GM18907 (cell line): ENCODE measurements around the gene NXN.
"Not testable (repeated sequence)": the region's sequence is repeated elsewhere in the genome, so short reads cannot be mapped to it uniquely, and the experiment has no call there.

Experiments
- ATAC-seq: cut with Tn5 transposase; IDR thresholded peaks from one replicate; pipeline ENCODE4 v1.9.1; 2021; ENCODE audit warnings: mild to moderate bottlenecking, moderate library complexity; ENCODE audit not compliant: unreplicated experiment

Gene NXN

GRCh38 chr17:867896-868489, 111.6 kb downstream of the NXN start:
- ATAC-seq: no peak

DNA sequence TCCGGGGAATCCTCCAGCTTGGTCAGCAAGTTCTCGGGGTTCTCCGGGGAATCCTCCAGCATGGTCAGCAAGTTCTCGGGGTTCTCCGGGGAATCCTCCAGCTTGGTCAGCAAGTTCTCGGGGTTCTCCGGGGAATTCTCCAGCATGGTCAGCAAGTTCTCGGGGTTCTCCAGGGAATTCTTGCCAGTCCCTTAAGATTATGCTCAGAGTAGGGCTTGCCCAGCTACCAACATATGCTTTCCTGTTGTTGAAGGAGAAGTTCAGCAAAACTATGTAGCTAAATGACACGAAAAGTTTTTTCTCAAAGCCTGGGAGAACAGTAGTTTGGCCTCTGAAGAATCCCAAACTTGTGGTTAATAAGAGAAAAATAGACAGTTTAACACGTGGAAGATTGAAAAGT, 112.3 kb downstream of the NXN start:
- not testable (repeated sequence) for ATAC-seq

DNA sequence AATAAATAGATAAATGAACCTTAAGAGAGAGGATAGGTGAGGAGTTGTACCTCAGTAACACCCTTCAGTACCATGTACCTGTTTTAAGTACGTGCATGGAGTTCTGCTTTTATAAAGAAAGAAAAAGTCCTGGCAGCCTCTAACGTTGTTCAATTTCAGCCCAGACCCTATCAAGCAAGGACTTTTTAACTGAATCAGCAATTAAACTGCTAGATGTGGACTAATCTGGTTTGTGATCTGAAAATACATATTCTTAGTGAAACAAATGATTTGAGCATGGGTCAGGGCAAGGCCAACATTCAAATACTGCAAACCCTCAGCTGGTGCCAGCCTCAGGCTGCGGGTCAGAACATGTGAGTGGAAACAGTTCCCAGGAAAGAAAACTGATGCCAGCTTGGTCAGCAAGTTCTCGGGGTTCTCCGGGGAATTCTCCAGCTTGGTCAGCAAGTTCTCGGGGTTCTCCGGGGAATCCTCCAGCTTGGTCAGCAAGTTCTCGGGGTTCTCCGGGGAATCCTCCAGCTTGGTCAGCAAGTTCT, 112.9 kb downstream of the NXN start:
- ATAC-seq: no peak

DNA sequence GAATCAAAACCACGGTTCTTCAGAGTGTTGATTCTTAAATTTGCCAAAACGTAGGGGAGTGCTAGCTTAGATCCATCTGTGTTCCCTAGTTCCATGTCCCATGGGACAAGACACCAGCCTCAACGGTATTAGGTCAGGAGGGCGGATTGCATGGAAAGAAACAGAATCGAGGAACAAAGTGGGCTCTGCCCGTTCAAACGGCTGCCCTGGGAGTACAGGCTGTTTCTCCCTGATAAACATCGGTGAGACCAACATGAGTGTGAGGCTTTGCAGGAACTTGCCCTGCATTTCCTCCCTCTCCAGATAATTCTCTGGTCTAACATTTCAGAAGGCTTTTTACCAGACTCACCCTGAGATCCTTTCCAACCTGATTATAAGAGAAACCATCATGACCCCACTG, 115.3 kb downstream of the NXN start:
- no peak for ATAC-seq

DNA sequence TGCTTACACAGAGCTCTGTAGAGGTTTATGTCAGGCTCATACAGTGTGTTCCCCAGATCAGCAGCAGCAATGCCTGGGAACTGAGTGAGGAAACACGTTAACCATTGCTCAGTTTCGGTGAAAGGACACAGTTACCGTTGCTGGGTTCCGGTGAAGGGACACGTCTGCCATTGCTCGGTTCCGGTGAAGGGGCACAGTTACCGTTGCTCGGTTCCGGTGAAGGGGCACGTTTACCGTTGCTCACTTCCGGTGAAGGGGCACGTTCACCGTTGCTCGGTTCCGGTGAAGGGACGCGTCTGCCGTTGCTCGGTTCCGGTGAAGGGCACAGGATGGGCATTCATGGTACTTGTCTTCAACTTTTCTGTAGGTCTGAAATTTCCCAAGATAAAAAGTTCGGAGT, 115.7 kb downstream of the NXN start:
- ATAC-seq: no peak

DNA sequence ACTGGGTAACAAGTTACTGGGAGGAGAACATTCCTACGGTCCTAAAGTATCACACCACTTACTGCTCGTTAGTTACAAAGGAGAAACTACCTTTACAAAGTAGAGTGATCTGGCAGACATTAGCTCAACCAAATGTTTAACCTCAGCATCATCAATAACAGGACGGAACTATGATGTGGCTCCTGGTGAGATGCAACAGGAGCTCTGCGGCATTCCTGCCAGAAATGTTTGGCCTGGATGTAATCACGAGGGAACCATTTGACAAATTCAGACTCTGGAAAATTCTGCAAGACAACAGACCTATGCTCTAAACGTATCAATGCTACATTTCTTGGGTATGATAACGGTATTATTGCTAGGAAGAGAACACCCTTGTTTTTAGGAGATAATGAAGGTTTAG, 117.0 kb downstream of the NXN start:
- ATAC-seq: no peak

DNA sequence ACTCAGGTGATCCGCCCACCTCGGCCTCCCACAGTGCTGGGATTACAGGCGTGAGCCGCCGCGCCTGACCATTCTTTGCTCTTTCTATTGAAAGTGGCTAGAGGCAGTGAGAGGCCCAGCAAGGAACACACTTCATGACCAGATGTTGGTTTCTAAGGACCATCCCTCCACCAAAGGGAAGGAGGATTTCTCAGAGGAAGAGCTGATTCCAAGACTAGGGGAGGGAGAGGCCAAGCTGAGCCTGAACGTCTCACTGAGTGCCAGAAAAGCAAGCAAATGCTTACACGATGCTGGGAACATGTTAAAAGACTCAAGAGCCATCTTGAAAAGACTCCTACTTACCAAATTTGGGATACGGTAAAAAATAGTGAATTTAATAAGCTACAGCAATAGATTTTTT, 118.2 kb downstream of the NXN start:
- no peak for ATAC-seq

- no peak for ATAC-seq
These were observed 118.8 kb downstream of the NXN start for GRCh38 chr17:860805-861204.

- no peak for ATAC-seq
These were observed 119.8 kb downstream of the NXN start for GRCh38 chr17:859824-860195.

DNA sequence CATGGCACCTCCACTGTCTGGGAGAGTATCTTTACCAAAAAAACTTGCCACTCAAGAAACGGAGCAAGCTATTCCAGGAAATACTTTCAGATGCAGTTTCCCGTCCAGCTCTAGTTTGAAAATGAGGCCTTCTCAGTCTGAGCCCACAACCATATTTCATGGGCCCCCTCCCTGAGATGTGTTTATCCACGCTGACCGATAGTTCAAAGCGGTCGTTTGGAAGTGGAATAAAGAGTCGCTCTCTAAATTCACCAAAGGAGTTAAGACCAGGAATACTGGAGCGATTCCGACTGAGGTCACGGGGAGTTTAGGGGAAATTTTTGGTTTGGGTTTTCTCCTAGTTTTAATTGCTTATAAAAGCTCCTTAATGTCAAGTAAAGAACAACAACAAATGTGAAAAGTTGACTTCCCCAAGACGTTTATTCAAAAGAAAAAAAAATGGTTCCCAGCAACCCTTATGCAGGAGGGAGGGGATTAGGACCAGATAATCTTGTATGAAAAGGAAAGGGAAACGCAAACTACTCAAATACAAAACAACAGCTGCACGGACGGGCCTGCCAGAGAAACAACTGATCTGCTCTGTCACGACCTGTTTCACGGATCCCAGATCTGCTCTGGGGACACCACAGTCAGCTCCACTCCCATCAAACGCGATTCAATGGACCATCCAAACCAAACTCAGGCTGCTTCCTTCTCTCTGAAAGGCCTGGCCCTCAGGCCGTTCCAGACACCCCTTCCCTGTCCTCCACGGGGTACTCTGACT, 120.3 kb downstream of the NXN start:
- ATAC-seq: no peak

DNA sequence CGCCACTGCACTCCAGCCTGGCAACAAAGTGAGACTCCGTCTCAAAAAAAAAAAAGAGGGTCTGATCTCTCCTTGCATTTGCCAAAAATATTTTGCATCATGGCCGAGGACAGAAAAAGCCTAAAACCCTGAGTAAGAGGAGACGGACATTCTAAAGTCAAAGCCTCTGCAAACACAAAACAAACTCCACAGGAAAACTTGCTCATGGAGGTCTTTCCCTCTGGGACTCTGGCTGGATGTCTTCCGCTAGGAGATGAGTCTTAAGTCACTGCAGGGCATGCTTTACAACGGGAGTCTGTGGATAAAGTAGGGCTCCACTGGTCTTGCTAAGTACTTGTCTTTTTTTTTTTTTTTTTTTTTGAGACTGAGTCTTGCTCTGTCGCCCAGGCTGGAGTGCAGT, 123.4 kb downstream of the NXN start:
- no peak for ATAC-seq

DNA sequence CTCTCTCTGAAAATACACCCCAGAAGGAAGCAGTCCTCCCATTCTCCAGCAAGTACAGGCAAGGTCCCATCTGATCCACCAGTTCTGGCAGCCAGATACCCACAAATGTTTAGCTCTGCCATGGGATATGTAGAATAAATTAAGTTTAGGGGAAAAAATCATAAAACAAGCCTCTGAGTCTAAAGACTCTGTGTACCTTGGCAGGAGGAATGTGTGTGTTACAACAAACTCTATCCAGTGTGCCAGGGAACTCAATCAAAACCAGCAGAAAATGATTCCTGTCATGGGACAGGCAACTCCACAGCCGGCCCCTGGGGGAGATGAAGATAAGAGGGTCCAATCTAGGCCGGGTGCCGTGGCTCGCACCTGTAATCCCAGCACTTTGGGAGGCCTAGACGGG, 124.0 kb downstream of the NXN start:
- ATAC-seq: no peak

DNA sequence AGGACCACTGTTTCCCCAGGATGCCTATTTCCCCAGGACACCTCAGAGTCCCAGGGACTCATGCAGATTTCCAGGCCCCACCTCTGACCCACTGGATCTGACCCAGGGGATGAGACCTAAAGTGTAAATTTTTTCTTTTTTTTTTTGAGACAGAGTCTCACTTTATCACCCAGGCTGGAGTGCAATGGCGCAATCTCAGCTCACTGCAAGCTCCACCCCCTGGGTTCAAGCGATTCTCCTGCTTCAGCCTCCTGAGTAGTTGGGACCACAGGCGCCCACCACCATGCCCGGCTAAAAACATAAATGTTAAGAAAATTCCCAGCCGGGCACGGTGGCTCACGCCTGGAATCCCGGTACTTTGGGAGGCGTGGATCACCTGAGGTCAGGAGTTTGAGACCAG, 126.7 kb downstream of the NXN start:
- ATAC-seq: not testable (repeated sequence)

- ATAC-seq: no peak
These were observed 127.2 kb downstream of the NXN start for GRCh38 chr17:852349-852748.

DNA sequence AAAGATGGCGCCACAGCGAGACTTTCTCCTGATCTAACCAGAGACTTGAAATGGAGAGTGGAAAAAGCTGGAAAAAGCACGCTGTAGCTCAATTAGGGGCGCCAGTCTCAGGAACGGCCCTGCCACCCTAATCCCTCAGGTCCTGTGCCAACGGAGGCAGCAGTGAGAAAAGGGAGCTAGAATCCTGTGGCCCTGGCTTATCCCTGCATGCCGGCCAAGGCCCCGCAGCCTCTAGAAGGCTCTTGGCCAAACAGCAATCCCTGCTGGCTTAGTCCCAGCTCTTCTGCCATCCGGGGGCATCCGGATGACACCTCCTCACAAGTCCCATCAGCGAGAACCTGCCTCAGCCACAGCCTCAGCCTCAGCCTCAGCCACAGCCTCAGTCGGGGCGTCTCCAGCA, 127.7 kb downstream of the NXN start:
- ATAC-seq: no peak

DNA sequence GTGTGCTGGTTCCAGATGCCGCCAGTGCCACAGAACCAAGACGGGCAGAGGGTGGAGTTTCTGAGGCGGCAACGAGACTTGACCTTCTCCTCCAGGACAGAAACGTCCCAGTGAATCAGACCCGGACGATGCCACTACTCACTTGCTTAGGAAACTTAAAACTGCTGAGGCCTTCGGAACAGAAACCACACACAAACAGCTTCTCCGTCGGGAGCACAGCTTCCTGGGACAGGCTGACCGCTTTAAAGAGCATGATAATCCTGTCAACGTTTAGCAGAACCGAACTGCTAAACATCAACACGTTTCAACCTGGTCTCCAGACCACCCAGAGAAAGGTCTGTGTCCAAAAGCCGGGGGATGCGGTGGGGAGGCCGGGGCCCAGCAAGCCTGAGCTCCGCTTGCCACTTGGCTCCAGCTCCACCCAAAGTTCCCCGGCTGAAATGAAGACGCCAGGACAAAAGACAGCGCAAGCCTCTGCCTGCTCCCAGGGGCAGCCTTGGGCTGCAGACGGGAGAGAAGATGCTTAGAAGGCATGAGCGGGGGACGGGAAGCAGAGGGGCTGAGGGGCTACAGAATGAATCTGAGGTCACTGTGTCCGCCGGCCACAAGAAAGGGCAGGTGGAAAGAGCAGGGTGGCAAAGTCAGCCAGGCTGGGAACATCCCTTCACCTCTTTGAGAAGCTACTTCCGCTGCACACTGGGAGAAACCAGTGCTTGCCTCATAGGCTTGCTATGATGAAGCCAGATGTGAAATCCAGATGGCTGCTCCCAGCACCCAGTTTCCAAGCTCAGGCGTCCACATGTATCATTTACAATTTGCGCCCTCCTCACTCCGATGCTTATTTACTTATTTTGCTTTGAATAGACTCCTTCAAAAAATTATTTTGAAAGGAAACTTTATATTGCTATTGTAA, 128.5 kb downstream of the NXN start:
- ATAC-seq: no peak

- ATAC-seq: no peak
These were observed 129.3 kb downstream of the NXN start for GRCh38 chr17:850086-850850.

DNA sequence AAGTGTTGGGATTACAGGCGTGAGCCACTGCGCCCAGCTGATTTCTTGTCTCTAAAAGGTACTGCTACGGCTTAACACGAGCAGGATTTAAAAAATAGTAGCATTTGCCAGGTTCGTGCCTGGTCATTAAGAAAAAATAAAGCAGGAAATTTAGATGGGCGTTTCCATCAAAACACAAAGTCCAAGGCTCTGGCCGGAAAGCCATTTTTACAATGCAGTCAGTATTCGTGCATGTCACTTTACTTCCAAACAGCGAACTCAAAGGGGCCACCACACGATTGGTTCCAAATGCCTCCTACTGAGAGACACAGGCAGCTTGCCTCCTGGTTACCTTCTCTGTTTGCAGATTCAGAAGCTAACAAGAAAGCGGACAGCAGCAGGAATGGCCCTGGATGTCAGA, 131.2 kb downstream of the NXN start:
- ATAC-seq: no peak

DNA sequence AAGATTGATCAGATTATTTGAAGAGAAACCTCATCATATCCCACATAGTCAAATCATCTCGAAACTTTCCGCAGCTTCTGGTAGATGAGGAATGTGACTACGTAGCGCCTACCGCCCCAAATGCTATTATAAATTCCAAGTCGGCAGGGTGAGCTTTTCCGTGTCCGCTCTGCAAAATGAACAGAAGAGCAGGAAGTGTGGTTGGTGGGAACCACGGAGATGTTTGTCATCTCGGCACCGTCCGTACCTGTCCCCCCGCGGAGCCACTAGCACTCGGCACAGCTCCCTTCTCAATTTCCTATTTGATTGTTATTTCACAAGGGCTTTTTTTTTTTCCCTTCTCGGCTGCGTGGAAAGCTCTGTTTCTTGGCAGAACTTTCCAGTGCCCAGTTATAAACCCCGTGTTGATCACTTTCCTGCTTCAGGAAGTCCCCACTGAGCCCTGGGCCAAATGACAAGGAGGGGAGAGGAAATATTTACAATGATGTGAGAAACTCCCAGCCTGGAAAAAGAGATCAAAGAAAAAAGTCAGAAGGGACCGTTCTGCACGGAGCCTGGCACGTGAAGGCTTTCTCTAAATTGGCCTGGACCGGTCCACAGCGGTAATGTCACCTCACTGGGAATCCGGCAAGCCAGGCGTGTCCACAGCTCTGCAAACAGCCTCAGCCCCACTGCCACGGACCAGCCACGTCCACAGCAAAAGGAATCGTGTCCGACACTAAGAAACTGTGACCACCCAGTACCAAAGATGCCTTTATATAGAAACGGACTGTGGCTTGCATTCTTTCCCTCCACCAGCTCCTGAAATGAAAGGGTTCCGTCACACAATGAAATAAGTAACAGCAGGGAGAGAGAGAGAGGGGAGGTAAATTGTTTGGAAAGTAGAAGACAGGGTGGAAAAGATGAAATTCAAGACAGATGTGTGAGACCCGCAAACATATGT, 132.4 kb downstream of the NXN start:
- ATAC-seq: no peak

DNA sequence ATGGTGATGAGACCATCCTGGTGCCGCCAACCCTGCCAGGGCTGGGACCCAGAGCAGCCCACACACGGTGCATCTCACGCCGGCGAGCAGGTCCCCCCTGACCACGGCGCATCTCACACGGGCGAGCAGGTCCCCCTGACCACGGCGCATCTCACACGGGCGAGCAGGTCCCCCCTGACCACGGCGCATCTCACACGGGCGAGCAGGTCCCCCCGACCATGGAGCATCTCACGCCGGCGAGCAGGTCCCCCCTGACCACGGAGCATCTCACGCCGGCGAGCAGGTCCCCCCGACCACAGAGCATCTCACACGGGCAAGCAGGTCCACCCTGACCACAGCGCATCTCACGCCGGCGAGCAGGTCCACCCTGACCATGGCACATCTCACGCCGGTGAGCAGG, 138.3 kb downstream of the NXN start:
- no peak for ATAC-seq
